Measurements from ENCODE around the gene MT1X. TPM values are rescaled to one million over a fixed set of nuclear protein-coding genes. Genes with fewer than 3 reads are reported as not detected.

MT1X gene
- total and polyA plus RNA-seq, 4 donors = 213 to 3,979 (median 1,403) TPM

GRCh38 chr16:56658327-56658875 is 23.9 kb upstream of the MT1X start:
- 21% methylated on average over 10 of the region's 10 CpGs for WGBS
- Histone ChIP-seq H3K4me1 (ENCODE audit: control insufficient read depth in 4 of 4, insufficient read depth in 4 of 4, low read length in 3 of 4) (peaks cover 6 to 19% (median 15%) of the 10 kb centered on the region in 4 donors), H3K36me3 (ENCODE audit: control insufficient read depth in 4 of 4, insufficient read depth in 3 of 4, low read depth in 1 of 4, low read length in 3 of 4) (peaks cover 0 to 3% (median 0%) of the 10 kb centered on the region in 4 donors), H3K9me3 (ENCODE audit: control insufficient read depth in 4 of 4, low read length in 3 of 4) (no peaks in the 10 kb centered on the region), H3K4me3 (ENCODE audit: low read depth in 1 of 3, low read length in 3 of 3) (peak overlapping the region; percentile 54 to 74 (median 69)), H3K27me3 (ENCODE audit: control insufficient read depth in 4 of 4, insufficient read depth in 4 of 4, low read length in 3 of 4) (no peaks in the 10 kb centered on the region), H3K27ac (ENCODE audit: low read depth in 1 of 2, low read length in 2 of 2) (peak overlapping the region; percentile 70 to 85), H3K9ac (ENCODE audit: low read depth in 1 of 2, low read length in 2 of 2) (peak overlapping the region; percentile 48 to 55)
- no peak for TF ChIP-seq FOXA2 (IDR thresholded peaks at IDR 0.05)
- no peak for TF ChIP-seq SP1 (IDR thresholded peaks at IDR 0.05)
- no peak for TF ChIP-seq RAD21 (IDR thresholded peaks at IDR 0.05)
- TF ChIP-seq CTCF (IDR thresholded peaks at IDR 0.05; ENCODE audit: low read depth, low read length, missing input control) = no peak
- no peak for TF ChIP-seq YY1 (IDR thresholded peaks at IDR 0.05)
- TF ChIP-seq FOXA1 (IDR thresholded peaks at IDR 0.05) = no peak
- TF ChIP-seq GABPA (IDR thresholded peaks at IDR 0.05 in 1 of 2, conservative IDR thresholded peaks at IDR 0.05 in 1 of 2) = no peak
- TF ChIP-seq ZBTB33 (IDR thresholded peaks at IDR 0.05) = no peak
- TF ChIP-seq ATF3 (IDR thresholded peaks at IDR 0.05) = no peak
- DNase-seq (ENCODE audit: low spot score) = no peak

GRCh38 chr16:56662357-56663354 is 19.6 kb upstream of the MT1X start:
- peaks cover 0 to 3% (median 0%) of the 10 kb centered on the region in 4 donors for H3K36me3 ChIP-seq (ENCODE audit: control insufficient read depth in 4 of 4, insufficient read depth in 3 of 4, low read depth in 1 of 4, low read length in 3 of 4)
- no peak for DNase-seq (ENCODE audit: low spot score)
- H3K4me3 ChIP-seq (ENCODE audit: low read depth in 1 of 3, low read length in 3 of 3) = no peak overlapping the region
- 44% methylated on average over 48 of the region's 48 CpGs for WGBS
- no peak for TF ChIP-seq JUND (IDR thresholded peaks at IDR 0.05)
- H3K9me3 ChIP-seq (ENCODE audit: control insufficient read depth in 4 of 4, low read length in 3 of 4) = no peaks in the 10 kb centered on the region
- H3K27me3 ChIP-seq (ENCODE audit: control insufficient read depth in 4 of 4, insufficient read depth in 4 of 4, low read length in 3 of 4) = no peaks in the 10 kb centered on the region
- H3K4me1 ChIP-seq (ENCODE audit: control insufficient read depth in 4 of 4, insufficient read depth in 4 of 4, low read length in 3 of 4) = peaks cover 3 to 20% (median 11%) of the 10 kb centered on the region in 4 donors
- H3K27ac ChIP-seq (ENCODE audit: low read depth in 1 of 2, low read length in 2 of 2) = no peak overlapping the region
- H3K9ac ChIP-seq (ENCODE audit: low read depth in 1 of 2, low read length in 2 of 2) = no peak overlapping the region

- no peak overlapping the region for H3K9ac ChIP-seq (ENCODE audit: low read depth in 1 of 2, low read length in 2 of 2)
- H3K36me3 ChIP-seq (ENCODE audit: control insufficient read depth in 4 of 4, insufficient read depth in 3 of 4, low read depth in 1 of 4, low read length in 3 of 4) = peaks cover 0 to 3% (median 0%) of the 10 kb centered on the region in 4 donors
- 97% methylated on average over 1 of the region's 1 CpG for WGBS
- no peak overlapping the region for H3K27ac ChIP-seq (ENCODE audit: low read depth in 1 of 2, low read length in 2 of 2)
- H3K4me1 ChIP-seq (ENCODE audit: control insufficient read depth in 4 of 4, insufficient read depth in 4 of 4, low read length in 3 of 4) = peaks cover 0 to 17% (median 9%) of the 10 kb centered on the region in 4 donors
- H3K27me3 ChIP-seq (ENCODE audit: control insufficient read depth in 4 of 4, insufficient read depth in 4 of 4, low read length in 3 of 4) = no peaks in the 10 kb centered on the region
- H3K9me3 ChIP-seq (ENCODE audit: control insufficient read depth in 4 of 4, low read length in 3 of 4) = no peaks in the 10 kb centered on the region
- DNase-seq (ENCODE audit: low spot score) = no peak
- no peak overlapping the region for H3K4me3 ChIP-seq (ENCODE audit: low read depth in 1 of 3, low read length in 3 of 3)
- TF ChIP-seq REST (IDR thresholded peaks at IDR 0.05) (no peak), HNF4G (IDR thresholded peaks at IDR 0.05) (no peak), YY1 (IDR thresholded peaks at IDR 0.05) (no peak), RXRA (IDR thresholded peaks at IDR 0.05) (peak in 1 of 2 donors; percentile 56), CTCF (IDR thresholded peaks at IDR 0.05; ENCODE audit: low read depth, low read length, missing input control) (no peak)
Observed at GRCh38 chr16:56664506-56664905, 17.8 kb upstream of the MT1X start.
